GM21786 (cell line): Measurements from ENCODE around the gene NHEJ1.

Source experiments
- ATAC-seq: cut with Tn5 transposase; IDR thresholded peaks from one replicate; pipeline ENCODE4 v1.9.1; 2021; ENCODE audit not compliant: unreplicated experiment

NHEJ1 gene

DNA sequence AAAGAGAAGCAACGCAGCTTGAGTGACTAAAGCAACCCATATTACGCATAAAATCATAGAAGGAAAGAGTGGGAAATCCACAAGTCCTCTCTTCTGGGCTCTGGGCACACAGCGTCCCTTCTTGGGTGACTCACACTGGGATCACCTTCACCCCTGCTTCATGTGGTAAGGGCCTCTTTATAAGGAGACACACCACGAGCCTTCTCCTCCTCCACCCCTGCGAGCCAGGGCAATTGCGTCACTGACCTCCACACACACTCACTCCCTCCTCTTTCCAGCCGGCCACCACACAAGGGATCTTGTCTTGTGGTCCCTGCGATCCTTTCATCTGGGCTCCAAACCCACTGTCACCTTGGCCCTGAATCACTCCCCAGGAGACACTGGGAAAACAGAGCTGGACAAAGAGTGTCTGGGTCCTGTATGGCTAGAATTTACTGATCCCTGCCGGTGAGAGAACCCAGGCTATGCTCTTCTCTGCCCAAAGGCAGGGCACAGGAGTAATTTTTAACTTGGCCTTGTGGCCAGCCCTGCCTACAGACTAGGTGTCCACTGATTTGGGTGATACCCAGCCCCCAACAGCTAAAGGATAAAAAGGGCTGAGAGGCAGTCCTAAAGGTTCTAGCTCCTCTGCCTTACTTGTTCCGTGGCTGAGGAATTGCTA lies 35.3 kb downstream of the NHEJ1 start:
- no peak for ATAC-seq

GRCh38 chr2:219124381-219125110 lies 36.1 kb downstream of the NHEJ1 start:
- ATAC-seq, result no peak

DNA sequence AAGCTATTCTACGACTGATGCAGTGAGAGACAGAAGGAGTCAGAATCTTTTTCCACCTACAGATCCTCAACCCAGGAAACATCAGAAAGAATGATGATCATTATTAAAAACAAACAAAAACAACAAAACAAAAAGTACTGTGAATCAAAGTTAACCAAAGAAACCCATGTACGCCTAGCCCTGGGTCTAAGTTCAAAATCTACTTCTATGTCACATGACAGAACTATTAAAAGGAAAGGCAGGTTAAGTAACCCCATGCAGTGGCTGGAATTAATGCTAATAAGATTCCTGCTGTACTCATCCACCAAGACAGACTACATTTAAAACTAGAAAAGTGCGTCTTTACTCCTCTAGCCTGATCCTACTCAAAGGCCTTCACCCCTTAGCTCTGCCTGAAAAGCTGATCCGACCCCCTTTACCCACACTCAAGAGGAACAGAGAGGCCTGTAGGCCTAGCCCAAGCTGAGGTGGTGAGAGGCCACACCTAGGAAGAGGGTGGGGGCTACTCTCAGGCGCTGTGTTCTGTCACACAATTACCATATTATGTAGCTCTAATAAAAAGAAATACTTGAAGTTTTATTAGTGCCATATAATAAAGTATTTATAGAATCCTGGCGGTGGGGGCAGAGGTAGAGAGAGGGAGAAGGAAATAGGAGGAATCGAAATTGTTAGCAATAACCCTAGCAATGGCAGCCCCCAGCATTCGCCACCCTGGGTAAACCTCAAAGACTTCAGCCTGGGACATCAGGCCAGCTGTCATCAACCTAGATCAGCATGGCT lies 37.1 kb downstream of the NHEJ1 start:
- no peak for ATAC-seq

- ATAC-seq, result no peak
Observed at GRCh38 chr2:219122202-219122980, 38.2 kb downstream of the NHEJ1 start.

- ATAC-seq, result no peak
Observed at GRCh38 chr2:219120082-219120481, 40.5 kb downstream of the NHEJ1 start.

DNA sequence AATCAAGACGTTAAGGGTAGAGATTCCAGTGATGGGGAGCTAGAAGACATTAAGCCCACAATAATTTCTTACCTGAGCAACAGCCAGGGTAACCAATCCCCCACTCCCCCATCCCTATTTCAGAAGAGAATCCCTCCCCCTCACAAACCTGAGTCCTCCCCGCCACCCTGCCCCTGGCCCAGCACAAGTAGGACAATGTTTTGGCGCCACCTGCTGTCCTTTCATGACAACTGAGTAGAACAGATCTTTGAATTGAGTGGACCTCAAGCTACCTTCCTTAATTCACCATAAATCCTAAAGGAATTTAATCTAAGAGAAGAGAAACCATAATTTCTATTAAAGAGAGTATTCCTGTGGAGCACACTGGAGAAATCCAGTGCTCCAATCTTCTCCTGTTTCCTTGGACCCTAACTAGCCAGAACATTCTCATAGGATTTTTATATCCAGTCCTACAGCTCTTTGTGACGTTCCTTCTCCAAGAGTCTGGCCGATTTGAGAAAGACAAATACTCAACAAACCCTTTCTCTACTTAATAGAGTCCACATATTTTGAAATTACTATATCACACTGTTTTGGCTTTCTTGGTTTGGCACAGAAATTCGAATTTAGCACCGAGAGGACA lies 41.1 kb downstream of the NHEJ1 start:
- no peak for ATAC-seq

DNA sequence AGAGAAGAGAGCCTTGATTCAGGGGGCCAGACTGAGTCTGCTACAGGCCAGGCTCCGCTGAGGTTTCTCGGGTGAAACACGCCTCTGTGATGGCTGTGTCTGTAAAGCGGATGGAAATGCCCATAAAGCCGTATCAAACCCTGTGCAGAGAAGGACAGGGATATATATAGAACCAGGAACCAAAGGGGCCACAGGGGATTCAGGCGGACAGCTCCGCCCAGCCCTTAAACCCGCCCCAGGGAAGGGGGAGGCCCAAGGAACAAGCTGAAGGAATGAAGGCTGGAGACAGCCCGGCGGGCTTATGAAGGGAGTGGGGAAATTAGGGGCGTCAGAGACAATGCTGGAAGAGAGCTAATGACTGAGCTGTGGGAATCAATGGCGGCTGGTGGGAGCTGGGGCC lies 42.1 kb downstream of the NHEJ1 start:
- no peak for ATAC-seq

DNA sequence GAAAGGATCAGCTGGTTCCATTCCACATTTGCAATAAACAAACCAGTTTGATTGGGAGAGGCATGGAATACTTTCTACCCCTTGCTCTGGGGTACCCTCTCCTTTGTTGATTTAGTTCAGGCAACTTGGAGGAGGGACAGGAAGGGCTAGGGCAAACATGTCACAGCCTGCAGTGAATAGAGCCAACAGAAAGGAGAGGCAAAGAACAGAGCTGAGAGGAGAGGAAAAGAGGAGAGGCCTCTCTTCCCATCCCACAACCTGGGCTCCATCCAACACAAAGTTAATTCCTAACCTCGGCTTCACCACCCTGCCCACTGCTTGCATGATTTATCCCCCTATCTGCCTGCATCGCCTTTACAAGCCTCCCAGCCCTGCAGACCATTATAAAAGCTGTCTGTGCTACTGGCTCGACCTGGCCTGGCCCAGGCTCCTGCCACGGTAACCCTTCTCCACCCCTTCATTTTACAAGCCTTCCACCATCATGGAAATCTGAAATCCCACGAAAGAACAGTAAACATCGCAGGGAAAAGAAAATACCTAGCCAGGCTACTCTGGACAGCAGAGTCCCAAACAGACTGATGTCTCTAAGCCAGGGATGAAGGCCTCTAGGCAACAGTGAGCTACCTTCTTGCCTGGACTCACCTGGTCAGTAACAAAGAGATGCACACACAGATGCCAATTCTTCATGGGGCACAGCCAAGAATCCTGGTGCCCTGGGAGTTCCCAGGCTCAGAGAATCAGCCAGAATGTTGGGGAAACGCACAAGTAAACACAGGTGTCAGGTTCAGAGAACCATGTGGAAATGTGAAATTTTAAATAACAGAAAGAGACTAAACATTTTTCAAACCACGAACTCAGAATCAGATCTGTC lies 43.6 kb downstream of the NHEJ1 start:
- no peak for ATAC-seq

- no peak for ATAC-seq
Observed at GRCh38 chr2:219112651-219113338, 47.8 kb downstream of the NHEJ1 start.

GRCh38 chr2:219112062-219112406 lies 48.6 kb downstream of the NHEJ1 start:
- no peak for ATAC-seq

DNA sequence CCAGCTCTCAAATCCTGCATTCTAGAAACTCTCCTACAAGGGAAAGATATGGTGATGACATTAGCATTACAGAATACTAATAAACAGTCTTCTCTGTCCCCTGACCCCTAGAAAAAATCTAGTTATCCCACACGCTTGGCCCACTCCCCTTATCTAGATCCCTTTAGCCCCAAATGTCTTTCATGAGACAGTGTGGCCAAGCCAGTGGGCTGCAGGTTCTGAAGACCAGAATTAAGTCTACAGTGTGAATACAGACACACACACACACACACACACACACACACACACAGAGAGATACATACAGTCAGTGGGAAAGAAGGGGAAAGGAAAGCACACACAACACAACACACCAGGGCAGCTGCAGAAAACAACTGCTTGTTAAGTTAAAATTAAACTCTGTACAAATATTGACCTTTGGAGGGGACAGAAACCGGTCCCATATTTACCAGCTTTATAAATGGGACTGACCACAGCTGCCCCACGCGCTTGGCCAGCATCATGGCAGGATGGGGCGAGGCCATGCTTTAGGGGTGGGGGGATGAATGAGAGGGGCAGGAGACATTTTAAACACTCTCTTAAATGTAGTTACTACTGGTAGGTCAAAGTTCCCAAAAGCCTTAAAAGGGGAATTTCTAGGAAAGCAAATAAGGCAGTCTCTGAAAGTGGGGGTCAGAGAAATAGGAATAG lies 49.1 kb downstream of the NHEJ1 start:
- ATAC-seq, result no peak

DNA sequence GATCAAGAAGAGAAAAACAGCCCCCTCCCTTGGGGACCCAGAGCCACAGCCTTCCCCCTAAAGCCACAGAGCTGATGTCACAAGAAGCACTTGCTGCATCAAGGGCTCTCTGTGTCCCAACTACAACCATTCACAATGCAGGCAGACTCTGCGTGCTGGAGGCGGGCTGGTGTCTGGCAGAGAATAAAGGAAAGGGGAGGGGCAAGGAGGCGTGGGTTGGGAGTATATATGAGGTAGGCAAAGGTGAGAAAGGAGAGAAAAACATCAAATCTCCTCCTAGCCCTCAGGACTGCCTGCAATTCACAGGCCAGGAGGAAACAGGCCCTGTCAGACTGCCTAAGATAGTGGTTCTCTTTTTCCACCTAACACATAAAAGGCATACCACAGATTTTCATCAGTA lies 51.1 kb downstream of the NHEJ1 start:
- no peak for ATAC-seq

GRCh38 chr2:219107758-219108157 lies 52.9 kb downstream of the NHEJ1 start:
- ATAC-seq, result no peak

DNA sequence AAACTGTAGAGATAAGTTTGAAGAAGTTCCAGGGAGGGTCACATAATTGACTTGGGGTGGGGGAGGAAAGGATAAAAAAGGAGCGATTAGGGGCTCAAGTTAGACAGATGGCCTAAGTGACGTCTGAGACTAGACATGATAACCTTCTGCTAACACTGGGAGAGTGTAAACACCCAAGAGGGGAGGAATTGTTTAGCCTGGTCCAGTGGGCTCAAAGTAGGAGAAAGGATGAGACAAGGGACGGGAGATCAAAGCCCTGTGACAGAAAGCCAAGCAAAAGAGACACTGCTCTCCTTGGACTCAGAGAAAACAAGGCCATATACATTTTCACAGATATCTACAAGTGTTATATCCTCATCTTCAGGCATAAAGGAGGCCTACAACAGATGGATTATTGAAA lies 54.4 kb downstream of the NHEJ1 start:
- no peak for ATAC-seq

DNA sequence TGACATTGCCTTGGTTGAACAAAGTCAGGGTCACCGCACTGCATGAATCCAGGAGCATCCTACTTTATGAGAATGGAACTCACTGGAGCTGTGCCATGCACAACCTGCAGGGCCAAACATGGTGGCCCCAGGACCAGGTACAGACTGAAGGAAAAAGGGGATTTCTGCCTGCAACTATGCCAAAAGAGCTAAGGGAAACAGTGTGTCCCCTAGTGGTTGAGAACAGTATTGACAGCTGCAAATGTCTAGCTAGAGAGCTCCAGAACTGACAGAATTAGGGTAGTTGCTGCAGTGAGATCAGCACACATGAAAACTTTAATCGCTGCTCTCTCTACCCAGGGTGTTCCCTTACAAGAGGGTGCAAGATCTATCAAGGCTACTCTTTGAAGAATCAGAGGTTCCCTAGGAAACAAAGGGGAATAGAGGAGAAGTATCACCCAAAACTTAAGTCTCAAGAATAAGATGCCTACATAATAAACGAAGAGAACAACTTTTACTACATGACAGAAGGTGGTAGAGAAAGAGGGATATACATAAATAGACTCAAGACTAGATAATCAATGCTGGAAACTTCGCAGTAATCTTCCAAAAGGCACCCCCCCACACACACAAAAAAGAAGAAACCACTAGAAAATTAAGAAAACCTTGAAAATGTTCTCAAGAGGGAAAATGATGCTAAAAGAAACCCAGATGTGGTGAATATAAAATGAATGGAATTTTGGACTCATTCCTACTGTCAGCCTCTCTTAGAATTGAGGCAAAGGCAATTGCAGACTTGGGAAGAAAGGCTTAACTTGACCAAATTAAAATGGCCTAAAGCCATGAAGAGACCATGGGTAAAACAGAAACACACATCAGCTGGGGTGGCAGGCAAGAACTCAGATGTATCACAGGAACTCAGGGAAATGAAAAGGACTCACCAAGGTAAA lies 56.2 kb downstream of the NHEJ1 start:
- peak; percentile 61 for ATAC-seq

GRCh38 chr2:219099329-219099728 lies 61.3 kb downstream of the NHEJ1 start:
- no peak for ATAC-seq

GRCh38 chr2:219095406-219095935 lies 65.1 kb downstream of the NHEJ1 start:
- no peak for ATAC-seq
